H1 (cell line): ENCODE measurements around the gene SPG11. TPM values are rescaled to one million over a fixed set of nuclear protein-coding genes. Genes with fewer than 3 reads are reported as not detected.

ENCODE experiments used
- CTCF ChIA-PET: fragments of 300-600 bp; sonication (Branson Sonifier 250); formaldehyde crosslinking; loops from one replicate; lab custom pipeline; 2021; ENCODE audit not compliant: partially characterized antibody; lab: Charles Lee
- POLR2A ChIA-PET: fragments of 300-600 bp; sonication (Branson Sonifier 250); formaldehyde crosslinking; loops from one replicate; lab custom pipeline; 2021; ENCODE audit warnings: inconsistent platforms; ENCODE audit not compliant: partially characterized antibody; lab: Charles Lee
- DNase-seq, 2 experiments: peaks; one replicate each; pipeline versions ENCODE4 v3.0.0 to v3.0.0-alpha.2; 2010 to 2022; ENCODE audit warnings: low spot score in 2 of 2, low read depth in 1 of 2, mixed read lengths in 1 of 2
- FAIRE-seq: peaks from 2 replicates; lab custom pipeline; 2011; peaks lifted over from hg19 to GRCh38; lab: Jason Lieb, UNC
- H2AFZ ChIP-seq: 2 replicates; pipeline ENCODE4 v1.8.1; 2012; ENCODE audit warnings: low read length, inconsistent platforms
- H2AK5ac ChIP-seq: 2 replicates; pipeline ENCODE4 v1.6.1; 2013; ENCODE audit warnings: low read depth, low read length
- H2BK120ac ChIP-seq: replicated peaks from 2 replicates; pipeline ENCODE3; 2013; ENCODE audit warnings: low read depth, low read length, inconsistent platforms
- H2BK12ac ChIP-seq: 2 replicates; pipeline ENCODE4 v1.6.1; 2013; ENCODE audit warnings: low read depth, low read length
- H2BK15ac ChIP-seq: 2 replicates; pipeline ENCODE4 v1.6.1; 2013; ENCODE audit warnings: low read length
- H2BK20ac ChIP-seq: 2 replicates; pipeline ENCODE4 v1.6.1; 2013; ENCODE audit warnings: low read length
- H2BK5ac ChIP-seq: 2 replicates; pipeline ENCODE4 v1.6.1; 2013; ENCODE audit warnings: low read depth, low read length
- H3K14ac ChIP-seq: 2 replicates; pipeline ENCODE4 v1.6.1; 2013; ENCODE audit warnings: inconsistent platforms; ENCODE audit not compliant: insufficient read length
- H3K18ac ChIP-seq: 2 replicates; pipeline ENCODE4 v1.6.1; 2013; ENCODE audit warnings: low read length; ENCODE audit errors: extremely low read depth
- H3K23ac ChIP-seq: 2 replicates; pipeline ENCODE4 v1.6.1; 2013; ENCODE audit warnings: inconsistent platforms; ENCODE audit not compliant: insufficient read length
- H3K23me2 ChIP-seq: 2 replicates; pipeline ENCODE4 v1.6.1; 2013; ENCODE audit warnings: low read depth, low read length
- H3K27ac ChIP-seq: 2 replicates; pipeline ENCODE4 v1.6.1; 2011; ENCODE audit warnings: low read depth, low read length, inconsistent platforms
- H3K27me3 ChIP-seq, 4 experiments: replicated peaks in 1 of 4; 1 replicate in 1 of 4; 2 replicates in 3 of 4; pipeline versions ENCODE4 v1.6.1 to v1.8.1; 2011 to 2013; ENCODE audit warnings: low read length in 3 of 4, mild to moderate bottlenecking in 3 of 4, inconsistent platforms in 2 of 4, mixed read lengths in 2 of 4, moderate library complexity in 1 of 4; ENCODE audit not compliant: control insufficient read depth in 3 of 4, insufficient read depth in 3 of 4; ENCODE audit errors: extremely low read depth in 1 of 4
- H3K36me3 ChIP-seq, 4 experiments: 2 replicates each; pipeline versions ENCODE4 v1.6.1 to v1.8.1; 2011 to 2013; ENCODE audit warnings: mild to moderate bottlenecking in 4 of 4, low read length in 3 of 4, moderate library complexity in 2 of 4, control low read depth in 1 of 4, inconsistent platforms in 1 of 4; ENCODE audit not compliant: insufficient read depth in 4 of 4, control insufficient read depth in 2 of 4
- H3K4ac ChIP-seq: replicated peaks from 2 replicates; pipeline ENCODE3; 2013; ENCODE audit warnings: low read length, low read depth, mixed read lengths, inconsistent platforms; ENCODE audit not compliant: insufficient read length
- H3K4me1 ChIP-seq, 4 experiments: replicated peaks in 1 of 4; 1 replicate in 1 of 4; 2 replicates in 3 of 4; pipeline versions ENCODE4 v1.6.1 to v1.8.1; 2011 to 2013; ENCODE audit warnings: low read length in 3 of 4, inconsistent platforms in 2 of 4, mixed read lengths in 1 of 4; ENCODE audit not compliant: insufficient read depth in 4 of 4, control insufficient read depth in 3 of 4
- H3K4me2 ChIP-seq, 2 experiments: 2 replicates each; pipeline versions ENCODE4 v1.6.1 to v1.8.1; 2011 to 2013; ENCODE audit warnings: low read depth in 2 of 2, low read length in 2 of 2, control low read depth in 1 of 2, inconsistent platforms in 1 of 2, mild to moderate bottlenecking in 1 of 2; ENCODE audit not compliant: insufficient read depth in 1 of 2
- H3K4me3 ChIP-seq, 4 experiments: fragments of 200-600, 300-600 bp in 1 of 4; sonication (generic), shearing (Covaris generic), sonication (Bioruptor Twin) in 1 of 4; 2 replicates each; pipeline versions ENCODE4 v1.5.1 to v1.8.1; 2011 to 2016; ENCODE audit warnings: low read length in 4 of 4, low read depth in 3 of 4, control low read depth in 2 of 4, inconsistent platforms in 2 of 4, mild to moderate bottlenecking in 2 of 4, mixed read lengths in 1 of 4, moderate library complexity in 1 of 4; ENCODE audit not compliant: insufficient read depth in 2 of 4; ENCODE audit errors: extremely low read depth in 1 of 4
- H3K56ac ChIP-seq: replicated peaks from 2 replicates; pipeline ENCODE3; 2013; ENCODE audit warnings: low read depth, mild to moderate bottlenecking, mixed read lengths, low read length, inconsistent platforms; ENCODE audit not compliant: insufficient read length
- H3K79me1 ChIP-seq: 2 replicates; pipeline ENCODE4 v1.6.1; 2013; ENCODE audit warnings: low read depth, low read length, control low read depth
- H3K79me2 ChIP-seq, 2 experiments: 2 replicates each; pipeline versions ENCODE4 v1.6.1 to v1.8.1; 2012 to 2013; ENCODE audit warnings: low read length in 2 of 2, mild to moderate bottlenecking in 2 of 2, inconsistent platforms in 1 of 2; ENCODE audit not compliant: insufficient read depth in 2 of 2, control insufficient read depth in 1 of 2
- H3K9ac ChIP-seq, 4 experiments: replicated peaks in 1 of 4; 1 replicate in 1 of 4; 2 replicates in 3 of 4; pipeline versions ENCODE4 v1.6.1 to v1.8.1; 2011 to 2013; ENCODE audit warnings: low read depth in 3 of 4, low read length in 3 of 4, control low read depth in 2 of 4, mild to moderate bottlenecking in 2 of 4, moderate library complexity in 2 of 4, inconsistent platforms in 1 of 4; ENCODE audit errors: extremely low read depth in 1 of 4
- H3K9me3 ChIP-seq, 2 experiments: 2 replicates each; pipeline versions ENCODE4 v1.6.1 to v1.8.1; 2012 to 2013; ENCODE audit warnings: mild to moderate bottlenecking in 2 of 2, moderate library complexity in 2 of 2, control low read depth in 1 of 2, inconsistent platforms in 1 of 2, low read depth in 1 of 2, low read length in 1 of 2, mixed read lengths in 1 of 2; ENCODE audit not compliant: insufficient read depth in 2 of 2
- H4K20me1 ChIP-seq, 2 experiments: replicated peaks in 1 of 2; 2 replicates each; pipeline versions ENCODE3 to v1.8.1; 2011 to 2013; ENCODE audit warnings: inconsistent platforms in 2 of 2, low read length in 2 of 2, mild to moderate bottlenecking in 1 of 2; ENCODE audit not compliant: insufficient read depth in 2 of 2, control insufficient read depth in 1 of 2
- H4K5ac ChIP-seq: 2 replicates; pipeline ENCODE4 v1.6.1; 2013; ENCODE audit warnings: low read length, low read depth, mixed read lengths, inconsistent platforms; ENCODE audit not compliant: insufficient read length
- H4K8ac ChIP-seq: 2 replicates; pipeline ENCODE4 v1.8.0; 2013; ENCODE audit warnings: mild to moderate bottlenecking, moderate library complexity, low read length, inconsistent platforms; ENCODE audit not compliant: insufficient read depth; ENCODE audit errors: extremely low read depth
- H4K91ac ChIP-seq: replicated peaks from 2 replicates; pipeline ENCODE3; 2013; ENCODE audit warnings: low read length, mixed read lengths, inconsistent platforms; ENCODE audit not compliant: insufficient read length
- CBX5 ChIP-seq: fragments of 300-800, 300-1000 bp; sonication (generic); IDR thresholded peaks from 2 replicates; pipeline ENCODE4 v1.7.1; 2016; ENCODE audit warnings: antibody characterized with exemption, low read length, low read depth
- KDM1A ChIP-seq: fragments of 200-600, 300-600 bp; sonication (generic); IDR thresholded peaks from 2 replicates; pipeline ENCODE4 v1.7.1; 2016; ENCODE audit warnings: mild to moderate bottlenecking, low read length, borderline replicate concordance
- KDM5A ChIP-seq: fragments of 200-600 bp; IDR thresholded peaks from 2 replicates; pipeline ENCODE4 v1.7.1; 2012; ENCODE audit warnings: mild to moderate bottlenecking, low read length, inconsistent platforms, mixed read lengths
- RAD21 ChIP-seq, 2 experiments: IDR thresholded peaks in 1 of 2; conservative IDR thresholded peaks in 1 of 2; 2 replicates each; pipeline ENCODE4 v1.6.1; 2011; ENCODE audit warnings: low read depth in 2 of 2, low read length in 2 of 2, improper control_type of control experiment in 1 of 2, inconsistent platforms in 1 of 2, mild to moderate bottlenecking in 1 of 2, moderate library complexity in 1 of 2
- SIRT6 ChIP-seq: IDR thresholded peaks from one replicate; pipeline ENCODE4 v1.7.1; 2012; ENCODE audit warnings: low read length, inconsistent platforms
- WGBS, 2 experiments: shearing (Covaris generic) in 1 of 2; methylation state at CpG; one replicate each; pipeline versions ENCODE4 v1.1.6 to v1.1.7; 2013 to 2015; ENCODE audit warnings: low lambda C conversion rate in 2 of 2, mixed read lengths in 2 of 2, inconsistent platforms in 1 of 2, low coverage in 1 of 2, missing lambda C conversion rate in 1 of 2; ENCODE audit not compliant: insufficient replicate concordance in 2 of 2, insufficient coverage in 1 of 2, insufficient read length in 1 of 2; ENCODE audit errors: extremely low coverage in 1 of 2, missing lambda C conversion rate in 1 of 2; 5-methylcytosine and 5-hydroxymethylcytosine counted together
- polyA plus RNA-seq, 7 experiments: library from polyadenylated mRNA; depleted of rRNA in 3 of 7; stranded (reverse) in 5 of 7; unstranded in 2 of 7; fragments of >200 nt in 5 of 7; fragments of 200-250 nt in 2 of 7; gene quantifications; 1 replicate in 5 of 7; 2 replicates in 1 of 7; 4 replicates in 1 of 7; pipeline versions ENCODE4 v1.2.1 to v1.2.3, GENCODE V29; 2011 to 2013; ENCODE audit warnings: missing spikeins in 2 of 7, mixed read lengths in 2 of 7
- total RNA-seq: library from RNA; stranded (reverse); fragmentation: NEBNext Ultra II Directional; extraction: Animal tissue kit (Norgen Biotek cat#: 25700); gene quantifications from 2 replicates; pipeline ENCODE4 v1.2.1, GENCODE V29; 2021

The SPG11 gene
- total and polyA plus RNA-seq, 2 of the 8 experiments (the other 6 are each of a cell fraction or from before 2014, with no cell fraction given): 37.1 to 38.6 TPM

DNA sequence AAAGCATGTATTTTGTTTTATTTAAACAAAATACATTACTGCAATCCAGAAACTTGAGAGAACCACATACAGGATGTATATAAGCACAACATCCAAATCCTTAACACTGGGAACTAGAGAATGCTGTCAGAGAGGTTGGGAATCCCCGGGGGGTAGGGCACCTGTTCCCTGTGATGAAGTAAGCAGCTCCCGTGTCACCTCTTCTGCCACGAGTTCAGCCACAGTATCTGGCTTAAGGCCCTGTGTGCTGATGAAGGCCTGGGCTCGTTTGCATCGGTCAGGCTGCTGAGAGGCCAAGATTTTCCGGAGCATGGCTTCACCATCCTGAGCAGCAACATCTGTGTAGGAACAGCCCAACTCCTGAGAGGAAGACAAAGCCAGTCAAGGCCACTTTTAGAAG, 90.1 kb downstream of the SPG11 start:
- ChIA-PET POLR2A (no interaction called here), CTCF (interaction anchor here (0.6 to 3.0 kb wide), 4 partner anchors 10 to 545 kb away, joined by 3 to 15 read pairs (median 3); no protein-coding TSS in a partner anchor)

More for the DNA sequence above, 90.1 kb downstream of the SPG11 start:
- H4K20me1 ChIP-seq: no peaks in the 10 kb centered on the region
- no peak overlapping the region for H2BK20ac ChIP-seq
- WGBS, 2 experiments: 95% methylated on average over 6 of the region's 6 CpGs; no CpG with 5 or more reads in 1 of the 2 experiments
- no peaks in the 10 kb centered on the region for H3K9me3 ChIP-seq
- no peak overlapping the region for H3K27ac ChIP-seq
- no peak overlapping the region for H3K4me3 ChIP-seq
- DNase-seq: no peak
- H2BK120ac ChIP-seq: no peak overlapping the region
- no peaks in the 10 kb centered on the region for H3K4me1 ChIP-seq
- TF ChIP-seq RAD21 (IDR thresholded peaks at IDR 0.05 in 1 of 2, conservative IDR thresholded peaks at IDR 0.05 in 1 of 2; ENCODE audit: low read depth in 2 of 2, low read length in 2 of 2) (no peak), KDM5A (no peak), CBX5 (no peak), KDM1A (no peak), SIRT6 (no peak)
- TF ChIP-seq, all 59 proteins: peak for 0
- no peaks in the 10 kb centered on the region for H3K79me2 ChIP-seq
- H3K27me3 ChIP-seq: no peaks in the 10 kb centered on the region
- no peak overlapping the region for H2BK5ac ChIP-seq
- no peak overlapping the region for H2AFZ ChIP-seq
- H4K8ac ChIP-seq: no peak overlapping the region
- H3K79me1 ChIP-seq: no peaks in the 10 kb centered on the region
- H4K5ac ChIP-seq: no peak overlapping the region
- H3K23ac ChIP-seq: no peak overlapping the region
- H2AK5ac ChIP-seq: no peak overlapping the region
- no peak overlapping the region for H3K56ac ChIP-seq
- no peak overlapping the region for H2BK12ac ChIP-seq
- H3K36me3 ChIP-seq: peaks cover 0 to 13% (median 1%) of the 10 kb centered on the region in 4 experiments; a peak in 4 of 8 replicates
- H3K4me2 ChIP-seq: no peak overlapping the region
- no peak overlapping the region for H3K4ac ChIP-seq
- FAIRE-seq: no peak
- no peak overlapping the region for H2BK15ac ChIP-seq
- no peak overlapping the region for H3K18ac ChIP-seq
- H3K23me2 ChIP-seq: no peaks in the 10 kb centered on the region
- no peak overlapping the region for H4K91ac ChIP-seq
- H3K14ac ChIP-seq: no peak overlapping the region
- no peak overlapping the region for H3K9ac ChIP-seq
